Epidermal melanocyte (primary cell): ENCODE data around the gene CHDH.

Experiments used
- DNase-seq: peaks from one replicate; pipeline ENCODE4 v3.0.0; 2011; ENCODE audit warnings: low spot score; ENCODE audit not compliant: insufficient read length

CHDH gene

GRCh38 chr3:53790470-53790869, 55.7 kb downstream of the CHDH start:
- no peak for DNase-seq

DNA sequence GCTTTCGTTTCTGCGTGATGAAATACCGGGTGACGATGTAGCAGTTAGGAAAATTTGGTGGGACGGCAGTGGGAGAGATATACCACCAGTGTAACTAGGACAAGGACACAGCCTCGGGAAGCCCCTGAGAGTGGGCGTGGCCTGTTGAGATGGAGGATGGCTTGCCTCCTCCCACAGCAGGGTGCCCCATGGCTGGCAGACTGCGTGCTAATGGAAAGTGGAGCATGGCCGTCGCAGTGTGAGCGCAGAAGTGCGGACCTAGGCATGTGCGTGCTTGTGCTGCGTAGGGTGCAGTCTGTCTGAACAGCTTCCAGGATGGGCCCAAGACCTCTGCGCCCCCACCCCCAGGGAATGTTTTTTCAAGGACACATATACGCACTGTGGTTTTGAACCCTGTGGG, 56.8 kb downstream of the CHDH start:
- DNase-seq: no peak

DNA sequence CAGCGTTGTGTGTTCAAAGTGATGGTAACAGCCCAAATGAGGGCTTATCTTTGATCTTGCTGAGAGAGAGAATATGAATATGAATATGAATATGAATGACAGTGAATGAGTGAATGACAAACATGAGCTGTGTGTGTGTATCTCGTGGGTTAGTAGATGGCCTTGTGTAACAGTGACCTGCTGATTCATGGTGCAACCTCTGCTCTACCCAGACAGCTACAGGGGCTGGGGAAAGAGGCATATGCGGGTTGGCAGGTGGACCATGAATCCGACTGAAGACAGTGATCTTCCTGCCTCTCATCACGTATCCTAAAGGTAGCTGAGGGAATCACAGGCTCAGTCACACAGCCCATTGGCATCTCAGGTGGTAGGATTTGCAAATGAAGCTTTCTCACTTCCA, 58.2 kb downstream of the CHDH start:
- DNase-seq: no peak

- no peak for DNase-seq
Measured at GRCh38 chr3:53787016-53787415, 59.2 kb downstream of the CHDH start.

- DNase-seq: no peak
Measured at GRCh38 chr3:53780806-53781205, 65.4 kb downstream of the CHDH start.

DNA sequence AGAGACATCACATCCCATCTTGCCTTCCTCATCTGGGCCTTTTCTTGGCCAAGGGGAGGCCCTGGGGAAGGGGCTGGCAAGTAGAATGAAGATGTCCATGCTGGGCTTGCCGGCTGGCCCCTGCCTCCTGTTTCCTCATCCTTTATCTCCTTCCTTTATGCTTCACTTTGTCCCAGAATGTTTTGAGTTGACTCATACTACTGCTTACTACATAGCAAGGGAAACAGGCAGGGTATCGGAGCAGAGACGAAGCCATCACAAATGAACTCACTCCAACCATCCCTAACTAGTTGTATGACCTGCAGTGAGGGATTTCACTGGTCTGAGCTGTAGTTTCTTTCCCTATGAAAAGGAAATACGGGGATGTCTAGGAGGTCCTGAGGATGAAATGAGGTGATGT, 66.0 kb downstream of the CHDH start:
- DNase-seq: no peak

GRCh38 chr3:53778153-53778552, 68.1 kb downstream of the CHDH start:
- DNase-seq: no peak

DNA sequence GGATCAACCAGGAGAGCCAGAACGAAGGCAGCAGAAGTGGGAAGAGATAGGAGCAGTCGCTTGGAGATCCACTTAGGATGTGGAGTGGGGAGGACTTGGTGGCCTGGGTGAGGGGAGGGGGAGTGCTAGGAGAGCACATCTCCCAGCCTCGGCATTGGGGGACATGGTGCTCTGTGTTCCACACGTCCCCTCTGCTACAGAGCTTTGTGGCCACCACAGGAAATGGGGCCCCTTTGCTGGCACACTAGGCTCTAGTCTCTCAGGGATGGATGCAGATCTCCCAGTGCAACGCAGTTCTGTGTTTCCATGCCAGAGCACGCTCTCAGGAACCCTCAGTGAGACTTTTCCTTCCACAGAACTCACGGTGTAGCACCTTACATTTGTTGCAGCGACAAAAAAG, 68.8 kb downstream of the CHDH start:
- DNase-seq: no peak

DNA sequence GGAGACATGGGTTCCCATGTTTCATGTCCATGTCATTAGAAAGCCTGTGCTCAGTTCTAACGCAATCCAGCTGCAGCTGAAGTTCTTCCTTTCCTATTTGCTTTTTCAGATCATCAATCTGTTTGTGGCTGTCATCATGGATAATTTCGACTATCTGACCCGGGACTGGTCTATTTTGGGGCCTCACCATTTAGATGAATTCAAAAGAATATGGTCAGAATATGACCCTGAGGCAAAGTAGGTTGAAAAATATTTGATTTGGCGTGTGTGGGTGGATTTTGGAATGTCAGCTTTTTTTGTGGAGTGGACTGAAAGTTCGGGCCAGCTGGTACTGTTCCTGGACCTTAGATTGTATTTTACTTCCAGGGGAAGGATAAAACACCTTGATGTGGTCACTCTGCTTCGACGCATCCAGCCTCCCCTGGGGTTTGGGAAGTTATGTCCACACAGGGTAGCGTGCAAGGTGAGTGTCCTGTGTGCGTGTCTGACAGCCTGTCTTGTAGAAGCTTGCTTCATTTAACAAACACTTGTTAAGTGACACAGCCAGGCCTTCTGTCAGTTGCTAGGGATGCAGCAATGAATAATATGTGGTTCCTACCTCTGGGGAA, 69.6 kb downstream of the CHDH start:
- DNase-seq: no peak

- no peak for DNase-seq
Measured at GRCh38 chr3:53775834-53776251, 70.4 kb downstream of the CHDH start.

- DNase-seq: no peak
Measured at GRCh38 chr3:53775018-53775417, 71.2 kb downstream of the CHDH start.

- DNase-seq: no peak
Measured at GRCh38 chr3:53774414-53774813, 71.8 kb downstream of the CHDH start.

GRCh38 chr3:53773611-53774368, 72.4 kb downstream of the CHDH start:
- DNase-seq: peak; percentile 56

DNA sequence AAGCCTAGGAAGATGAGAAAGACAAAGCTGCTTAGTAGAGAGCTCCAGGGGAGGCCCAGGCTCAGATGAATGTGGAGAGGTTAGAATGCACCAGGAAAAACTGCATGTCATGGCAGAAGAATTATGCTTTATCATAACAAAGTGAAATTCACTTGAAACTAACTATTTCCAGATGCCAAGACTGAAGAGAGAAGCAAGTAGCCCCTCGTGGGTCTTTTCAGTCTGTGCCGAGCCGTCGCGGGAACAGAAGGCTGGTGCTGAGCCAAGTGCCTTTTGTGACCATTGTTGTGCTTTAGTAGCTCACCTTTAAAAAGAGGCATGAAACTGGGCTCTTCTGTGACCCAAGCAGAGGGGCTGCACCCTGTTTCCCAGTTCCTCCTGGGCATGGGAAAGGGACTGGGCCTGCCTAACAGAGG, 73.2 kb downstream of the CHDH start:
- no peak for DNase-seq

DNA sequence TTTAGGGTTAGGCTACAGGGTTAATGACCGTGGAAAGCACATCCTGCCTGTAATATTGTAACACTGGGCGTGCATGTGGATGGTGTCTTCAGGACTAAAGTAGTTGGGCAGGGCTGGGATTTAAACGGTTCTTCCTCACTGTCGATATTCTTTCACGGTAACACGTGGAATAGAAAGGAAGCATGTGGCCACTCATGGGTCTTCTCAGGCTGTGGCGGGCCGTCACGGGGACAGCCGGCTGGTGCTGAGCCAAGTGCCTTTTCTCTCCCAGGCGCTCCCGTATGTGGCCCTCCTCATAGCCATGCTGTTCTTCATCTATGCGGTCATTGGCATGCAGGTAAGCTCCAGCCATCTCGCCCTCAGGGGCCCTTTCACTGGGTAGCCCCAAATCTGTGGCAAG, 73.7 kb downstream of the CHDH start:
- no peak for DNase-seq

- no peak for DNase-seq
Measured at GRCh38 chr3:53768478-53769459, 77.5 kb downstream of the CHDH start.

DNA sequence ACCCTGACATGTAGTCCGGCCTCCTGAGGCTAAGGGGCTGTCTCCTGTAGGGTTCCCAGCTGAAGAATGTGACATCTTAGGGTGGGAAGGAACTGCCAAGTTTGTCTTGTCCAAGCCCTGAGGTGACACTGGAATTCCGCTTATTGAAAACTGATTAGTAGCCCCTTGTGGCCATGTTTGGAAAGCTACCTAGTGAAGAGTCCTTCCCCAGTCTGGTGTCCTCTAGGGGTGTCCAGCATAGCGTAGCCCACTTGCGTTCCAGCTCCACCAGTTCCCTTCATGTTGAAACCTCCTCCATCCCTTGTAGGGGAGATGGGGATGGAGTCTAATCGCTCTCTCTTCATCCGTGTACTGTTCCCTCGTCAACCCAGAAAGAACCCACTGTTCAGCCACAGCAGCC, 79.5 kb downstream of the CHDH start:
- no peak for DNase-seq

DNA sequence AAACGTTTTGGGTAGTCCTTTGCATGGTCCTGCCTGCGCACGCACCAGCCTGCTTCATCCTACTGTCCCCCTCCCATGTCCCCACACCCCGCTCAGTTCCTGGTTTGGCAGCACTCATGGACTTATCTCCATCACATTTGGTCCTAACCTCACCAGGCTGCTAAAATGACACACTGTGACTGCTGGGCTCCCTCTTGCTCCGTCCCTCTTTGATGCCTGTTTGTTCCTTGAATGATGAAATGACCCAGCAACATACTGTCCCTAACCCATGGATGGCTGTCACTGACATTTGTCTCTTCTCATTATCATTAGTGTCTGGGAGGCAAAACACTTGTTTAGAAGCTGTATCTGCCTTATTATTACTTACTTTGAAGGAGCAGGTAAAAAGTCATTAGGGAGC, 80.5 kb downstream of the CHDH start:
- DNase-seq: no peak

GRCh38 chr3:53764026-53764775, 82.0 kb downstream of the CHDH start:
- no peak for DNase-seq

- DNase-seq: no peak
Measured at GRCh38 chr3:53763353-53763752, 82.9 kb downstream of the CHDH start.
